ENCODE data around the gene TSPAN31. TPM values are rescaled to one million over a fixed set of nuclear protein-coding genes. Genes with fewer than 3 reads are reported as not detected.
"Not testable (repeated sequence)": the region's sequence is repeated elsewhere in the genome, so short reads cannot be mapped to it uniquely, and the experiment has no call there.

TSPAN31 gene
- total RNA-seq, 1 donor from 2014 or later: 41.0 TPM

- no peak for DNase-seq
Observed at GRCh38 chr12:57767305-57767698, 22.5 kb downstream of the TSPAN31 start.

GRCh38 chr12:57767876-57768275, 23.0 kb downstream of the TSPAN31 start:
- no peak for DNase-seq

- no peak for DNase-seq
Observed at GRCh38 chr12:57769594-57769993, 24.8 kb downstream of the TSPAN31 start.

GRCh38 chr12:57770734-57771133, 25.9 kb downstream of the TSPAN31 start:
- no peak for DNase-seq

- DNase-seq: no peak
Observed at GRCh38 chr12:57771236-57771872, 26.5 kb downstream of the TSPAN31 start.

- DNase-seq: peak; percentile 95
Observed at GRCh38 chr12:57771873-57772428, 27.1 kb downstream of the TSPAN31 start, which contains the start of gene METTL1. Gene METTL1 (minus strand): TSS chr12:57772105. CDS start chr12:57772083, 22 bp downstream.

GRCh38 chr12:57772429-57773322, 27.8 kb downstream of the TSPAN31 start, which contains the start of gene EEF1AKMT3:
Gene EEF1AKMT3 (plus strand): TSS chr12:57772614. CDS start chr12:57772725, 111 bp downstream.
- DNase-seq: no peak

- DNase-seq: not testable (repeated sequence)
Observed at GRCh38 chr12:57774634-57775033, 29.8 kb downstream of the TSPAN31 start.

- DNase-seq: no peak
Observed at GRCh38 chr12:57775044-57775443, 30.2 kb downstream of the TSPAN31 start.

- DNase-seq: no peak
Observed at GRCh38 chr12:57775563-57776246, 30.9 kb downstream of the TSPAN31 start.

GRCh38 chr12:57776247-57776587, 31.4 kb downstream of the TSPAN31 start:
- DNase-seq: no peak

- DNase-seq: no peak
Observed at GRCh38 chr12:57777367-57777766, 32.5 kb downstream of the TSPAN31 start.

- no peak for DNase-seq
Observed at GRCh38 chr12:57777911-57778310, 33.1 kb downstream of the TSPAN31 start.

GRCh38 chr12:57779736-57780135, 34.9 kb downstream of the TSPAN31 start:
- DNase-seq: no peak

- DNase-seq: no peak
Observed at GRCh38 chr12:57780284-57780897, 35.6 kb downstream of the TSPAN31 start.

- no peak for DNase-seq
Observed at GRCh38 chr12:57781244-57781643, 36.4 kb downstream of the TSPAN31 start.

GRCh38 chr12:57781801-57782200, 37.0 kb downstream of the TSPAN31 start:
- no peak for DNase-seq

GRCh38 chr12:57782243-57782607, 37.4 kb downstream of the TSPAN31 start:
- DNase-seq: no peak

GRCh38 chr12:57782608-57783465, 38.0 kb downstream of the TSPAN31 start, which contains the start of gene TSFM:
Gene TSFM (plus strand): TSS chr12:57782787. CDS start chr12:57782802, 15 bp downstream.
- DNase-seq: peak; percentile 93

GRCh38 chr12:57783466-57783801, 38.6 kb downstream of the TSPAN31 start:
- no peak for DNase-seq

- DNase-seq: no peak
Observed at GRCh38 chr12:57783861-57784260, 39.0 kb downstream of the TSPAN31 start.

All from occipital lobe (tissue), 2 donors.